OCI-LY1 (cell line): Measurements from ENCODE around the gene LINS1.

Experiments
- EZH2 ChIP-seq: fragments of 200-600 bp; sonication (generic), shearing (Covaris generic); IDR thresholded peaks from 2 replicates; pipeline ENCODE4 v1.8.0; 2017; ENCODE audit warnings: borderline replicate concordance, mixed run types, mild to moderate bottlenecking, antibody characterized with exemption, low read length, moderate library complexity, mixed read lengths
- TF ChIP-seq, protein P1 (sequence below): fragments of 200-600 bp; sonication (generic), shearing (Covaris generic); IDR thresholded peaks from 2 replicates; pipeline ENCODE4 v1.5.1; 2017; ENCODE audit warnings: mild to moderate bottlenecking, antibody characterized with exemption, low read length, moderate library complexity, mixed read lengths

GRCh38 chr15:100601617-100602063 lies 344 bp downstream of the LINS1 start:
- TF ChIP-seq, protein P1, sequence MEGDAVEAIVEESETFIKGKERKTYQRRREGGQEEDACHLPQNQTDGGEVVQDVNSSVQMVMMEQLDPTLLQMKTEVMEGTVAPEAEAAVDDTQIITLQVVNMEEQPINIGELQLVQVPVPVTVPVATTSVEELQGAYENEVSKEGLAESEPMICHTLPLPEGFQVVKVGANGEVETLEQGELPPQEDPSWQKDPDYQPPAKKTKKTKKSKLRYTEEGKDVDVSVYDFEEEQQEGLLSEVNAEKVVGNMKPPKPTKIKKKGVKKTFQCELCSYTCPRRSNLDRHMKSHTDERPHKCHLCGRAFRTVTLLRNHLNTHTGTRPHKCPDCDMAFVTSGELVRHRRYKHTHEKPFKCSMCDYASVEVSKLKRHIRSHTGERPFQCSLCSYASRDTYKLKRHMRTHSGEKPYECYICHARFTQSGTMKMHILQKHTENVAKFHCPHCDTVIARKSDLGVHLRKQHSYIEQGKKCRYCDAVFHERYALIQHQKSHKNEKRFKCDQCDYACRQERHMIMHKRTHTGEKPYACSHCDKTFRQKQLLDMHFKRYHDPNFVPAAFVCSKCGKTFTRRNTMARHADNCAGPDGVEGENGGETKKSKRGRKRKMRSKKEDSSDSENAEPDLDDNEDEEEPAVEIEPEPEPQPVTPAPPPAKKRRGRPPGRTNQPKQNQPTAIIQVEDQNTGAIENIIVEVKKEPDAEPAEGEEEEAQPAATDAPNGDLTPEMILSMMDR, result no peak
- TF ChIP-seq EZH2, result no peak
